CD8-positive, alpha-beta memory T cell (primary cell): Measurements from ENCODE around the gene ARID5A. TPM values are rescaled to one million over a fixed set of nuclear protein-coding genes. Genes with fewer than 3 reads are reported as not detected.
A peak's percentile ranks its signal among the peaks of the same experiment; 100 is the strongest.

Experiments used
- CTCF ChIA-PET: fragments of 350-600 bp; sonication (Branson Sonifier 250); formaldehyde crosslinking; loops from one replicate; lab custom pipeline; 2021; ENCODE audit warnings: antibody characterized with exemption; lab: Charles Lee
- POLR2A ChIA-PET: fragments of 350-600 bp; sonication (Branson Sonifier 250); formaldehyde crosslinking; loops from one replicate; lab custom pipeline; 2021; ENCODE audit warnings: antibody characterized with exemption; lab: Charles Lee
- DNase-seq, 5 donors: peaks; one replicate each; pipeline versions ENCODE4 v3.0.0 to v3.0.0-alpha.2; 2020 to 2022; ENCODE audit warnings: mixed read lengths in 1 of 5
- H3K27ac ChIP-seq: one replicate; pipeline ENCODE4 v1.7.0; 2013; ENCODE audit warnings: low read depth, mild to moderate bottlenecking, low read length, moderate library complexity
- H3K27me3 ChIP-seq: 2 replicates; pipeline ENCODE4 v1.7.0; 2013; ENCODE audit warnings: low read length, mild to moderate bottlenecking; ENCODE audit not compliant: insufficient read depth, poor library complexity, severe bottlenecking
- H3K36me3 ChIP-seq: 2 replicates; pipeline ENCODE4 v1.7.0; 2013; ENCODE audit warnings: mild to moderate bottlenecking, low read length, moderate library complexity; ENCODE audit not compliant: insufficient read depth
- H3K4me1 ChIP-seq: 2 replicates; pipeline ENCODE4 v1.7.0; 2013; ENCODE audit warnings: mild to moderate bottlenecking, low read length, moderate library complexity; ENCODE audit not compliant: insufficient read depth
- H3K4me3 ChIP-seq: 2 replicates; pipeline ENCODE4 v1.7.0; 2013; ENCODE audit warnings: mild to moderate bottlenecking, low read length
- H3K9me3 ChIP-seq: 2 replicates; pipeline ENCODE4 v1.7.0; 2013; ENCODE audit warnings: mild to moderate bottlenecking, low read length
- H3K27ac Mint-ChIP-seq, 8 donors: one replicate each; pipeline ENCODE4 v1.8.0; 2020 to 2021; ENCODE audit warnings: mixed read lengths in 8 of 8, mild to moderate bottlenecking in 6 of 8, inconsistent platforms in 3 of 8, moderate library complexity in 3 of 8
- H3K27me3 Mint-ChIP-seq, 2 donors: one replicate each; pipeline ENCODE4 v1.8.0; 2020 to 2021; ENCODE audit warnings: mixed read lengths in 2 of 2, mild to moderate bottlenecking in 1 of 2, moderate library complexity in 1 of 2
- H3K36me3 Mint-ChIP-seq, 3 donors: one replicate each; pipeline ENCODE4 v1.8.0; 2020 to 2021; ENCODE audit warnings: mixed read lengths in 3 of 3, inconsistent platforms in 1 of 3, mild to moderate bottlenecking in 1 of 3
- H3K4me1 Mint-ChIP-seq, 3 donors: one replicate each; pipeline ENCODE4 v1.8.0; 2020 to 2021; ENCODE audit warnings: mixed read lengths in 3 of 3, inconsistent platforms in 1 of 3, mild to moderate bottlenecking in 1 of 3
- H3K4me3 Mint-ChIP-seq, 7 donors: one replicate each; pipeline ENCODE4 v1.8.0; 2020 to 2021; ENCODE audit warnings: mixed read lengths in 7 of 7, mild to moderate bottlenecking in 6 of 7, moderate library complexity in 4 of 7, inconsistent platforms in 2 of 7
- H3K9me3 Mint-ChIP-seq, 5 donors: one replicate each; pipeline ENCODE4 v1.8.0; 2020 to 2022; ENCODE audit warnings: mixed read lengths in 5 of 5, mild to moderate bottlenecking in 3 of 5, moderate library complexity in 2 of 5, inconsistent platforms in 1 of 5
- polyA plus RNA-seq: library from polyadenylated mRNA; unstranded; fragments of 300-500 nt; fragmentation: Illumina TruSeq; gene quantifications from one replicate; pipeline ENCODE4 v1.2.3, GENCODE V29; 2021
- total RNA-seq, 2 experiments: library from RNA; stranded (reverse); gene quantifications; one replicate each; pipeline ENCODE4 v1.2.3, GENCODE V29; 2021

The ARID5A gene
- total and polyA plus RNA-seq, 3 experiments from 2014 or later: 84.0 to 147 (median 146) TPM

DNA sequence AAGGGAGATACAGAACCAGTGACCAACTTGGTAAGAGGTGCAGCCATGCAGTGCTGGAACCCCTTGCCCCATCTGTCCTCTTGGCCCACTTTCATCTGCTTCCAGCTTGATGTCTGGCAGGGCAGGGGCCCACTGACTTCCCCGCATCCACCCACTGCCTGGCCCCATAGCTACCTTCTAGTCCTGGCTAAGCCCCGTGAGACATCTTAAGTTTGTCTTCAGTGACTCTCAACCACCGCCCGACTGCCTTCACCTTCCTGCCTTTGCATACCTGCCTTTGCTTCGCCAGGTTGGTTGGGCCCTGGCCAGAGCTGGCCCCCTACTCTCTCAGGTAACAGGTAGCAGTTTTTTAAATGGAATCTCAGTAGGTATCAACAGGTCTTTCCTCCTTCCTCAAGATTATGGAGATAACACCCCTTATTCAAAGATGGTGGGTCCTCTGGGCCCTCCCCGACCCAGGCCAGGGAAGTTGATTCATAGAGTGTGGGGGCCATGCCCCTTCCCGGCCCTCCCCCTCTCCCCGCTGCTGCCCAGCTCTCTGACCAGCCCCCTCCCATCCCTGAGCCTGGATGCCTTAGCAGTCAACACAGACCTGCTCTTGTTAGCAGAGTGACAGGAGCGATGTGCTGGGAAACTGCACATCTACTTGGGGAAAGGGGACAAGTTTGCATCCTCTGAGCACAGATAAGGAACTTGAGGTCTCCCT is 2.8 kb downstream of the ARID5A start:
- Mint-ChIP-seq H3K36me3 (peaks cover 0 to 61% (median 6%) of the 10 kb centered on the region in 3 donors), H3K4me3 (peak overlapping the region; percentile 86 to 98 (median 97)), H3K9me3 (peaks cover 0 to 2% (median 0%) of the 10 kb centered on the region in 5 donors), H3K27ac (peak overlapping the region; percentile 96 to 100 (median 98)), H3K27me3 (peaks cover 0 to 10% of the 10 kb centered on the region in 2 donors), H3K4me1 (peaks cover 54 to 71% (median 56%) of the 10 kb centered on the region in 3 donors)
- Histone ChIP-seq H3K27me3 (no peaks in the 10 kb centered on the region), H3K4me3 (peak overlapping the region; percentile 99), H3K4me1 (peaks cover 55% of the 10 kb centered on the region), H3K36me3 (peaks cover 5% of the 10 kb centered on the region), H3K27ac (peak overlapping the region; percentile 92), H3K9me3 (no peaks in the 10 kb centered on the region)
- DNase-seq: no peak
- POLR2A ChIA-PET: interaction anchor here (0.8 to 6.1 kb wide), 9 partner anchors 8 to 235 kb away, joined by 3 to 71 read pairs (median 7); no protein-coding TSS in a partner anchor
- CTCF ChIA-PET: interaction anchor here (1.1 to 6.3 kb wide), 8 partner anchors 8 to 261 kb away, joined by 3 to 71 read pairs (median 11); no protein-coding TSS in a partner anchor

DNA sequence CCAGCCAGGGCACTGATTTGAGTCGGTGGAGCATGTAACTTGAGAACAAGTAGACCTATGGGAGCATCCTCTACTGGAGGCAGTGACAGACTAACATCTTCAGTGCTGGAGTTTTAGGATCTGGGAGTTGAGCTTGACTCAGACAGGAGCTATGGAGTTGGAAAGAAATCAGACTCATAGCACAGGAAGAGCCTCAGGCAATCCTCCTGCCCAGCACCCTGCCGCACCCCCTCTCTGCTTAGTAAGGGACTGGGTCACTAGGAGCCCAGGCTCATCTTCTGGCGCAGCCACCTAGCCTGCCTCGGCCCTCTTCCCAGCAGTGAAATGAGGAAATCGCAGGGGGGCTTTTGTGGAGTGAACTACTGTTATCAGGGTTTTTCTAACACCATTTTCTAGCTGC is 3.6 kb downstream of the ARID5A start:
- peaks cover 63% of the 10 kb centered on the region for H3K4me1 ChIP-seq
- H3K27ac ChIP-seq: no peak overlapping the region
- ChIA-PET CTCF (interaction anchor here (1.1 to 6.3 kb wide), 6 partner anchors 13 to 136 kb away, joined by 3 to 71 read pairs (median 10); no protein-coding TSS in a partner anchor), POLR2A (interaction anchor here (0.6 to 6.1 kb wide), 4 partner anchors 9 to 347 kb away, joined by 3 to 71 read pairs (median 27); no protein-coding TSS in a partner anchor)
- DNase-seq: no peak
- H3K27ac Mint-ChIP-seq: peak overlapping the region; percentile 80 to 100 (median 98)
- peak overlapping the region; percentile 55 to 98 (median 97) for H3K4me3 Mint-ChIP-seq
- no peaks in the 10 kb centered on the region for H3K9me3 ChIP-seq
- peaks cover 0 to 10% of the 10 kb centered on the region in 2 donors for H3K27me3 Mint-ChIP-seq
- peaks cover 5% of the 10 kb centered on the region for H3K36me3 ChIP-seq
- H3K36me3 Mint-ChIP-seq: peaks cover 0 to 67% (median 9%) of the 10 kb centered on the region in 3 donors
- H3K4me3 ChIP-seq: peak overlapping the region; percentile 99
- no peaks in the 10 kb centered on the region for H3K27me3 ChIP-seq
- H3K4me1 Mint-ChIP-seq: peaks cover 61 to 76% (median 61%) of the 10 kb centered on the region in 3 donors
- peaks cover 0 to 2% (median 0%) of the 10 kb centered on the region in 5 donors for H3K9me3 Mint-ChIP-seq

DNA sequence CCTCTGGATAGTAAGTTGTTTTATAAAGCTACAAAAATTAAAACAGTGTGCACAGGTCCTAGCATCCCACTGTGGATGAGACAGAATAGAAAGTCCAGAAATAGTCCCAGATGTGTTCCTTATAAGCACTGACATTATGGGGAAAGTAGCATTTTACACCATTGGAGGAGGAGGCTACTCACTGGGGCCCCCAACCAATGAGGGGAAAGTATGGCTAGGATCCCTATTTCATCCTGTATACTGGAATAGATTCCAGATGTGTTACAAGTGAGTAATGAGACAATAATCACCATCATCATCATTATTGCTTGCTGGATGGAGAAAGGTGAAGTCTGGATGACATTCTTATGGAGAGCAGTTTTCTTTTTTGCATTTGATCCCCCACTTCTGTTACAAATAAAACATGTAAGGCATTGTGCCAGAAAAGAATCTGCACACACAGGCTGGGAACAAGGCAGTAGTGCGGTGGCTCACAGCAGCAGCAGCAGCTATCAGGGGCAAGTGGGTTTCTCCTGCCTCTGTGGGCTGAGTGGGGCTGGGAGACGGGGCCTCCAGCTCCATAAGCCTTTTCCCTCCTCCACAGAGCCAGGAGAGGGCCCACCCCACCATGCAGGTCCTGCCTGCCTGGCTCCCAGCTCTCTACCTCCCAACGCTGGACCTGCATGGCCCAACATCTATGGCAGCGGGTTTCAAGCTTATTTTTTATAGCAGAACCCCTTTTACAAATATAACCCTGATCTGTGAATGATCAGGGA is 5.0 kb downstream of the ARID5A start:
- no peak overlapping the region for H3K4me3 ChIP-seq
- H3K9me3 Mint-ChIP-seq: peaks cover 0 to 2% (median 0%) of the 10 kb centered on the region in 5 donors
- ChIA-PET POLR2A (interaction anchor here (5.6 kb wide), 1 partner anchor 12 kb away, joined by 51 read pairs; no protein-coding TSS in a partner anchor), CTCF (interaction anchor here (0.8 to 6.3 kb wide), 6 partner anchors 10 to 237 kb away, joined by 3 to 71 read pairs (median 6); no protein-coding TSS in a partner anchor)
- H3K4me1 ChIP-seq: peaks cover 67% of the 10 kb centered on the region
- no peaks in the 10 kb centered on the region for H3K9me3 ChIP-seq
- H3K4me3 Mint-ChIP-seq: peak overlapping the region in 1 of 7 donors; percentile 12
- H3K36me3 Mint-ChIP-seq: peaks cover 0 to 79% (median 14%) of the 10 kb centered on the region in 3 donors
- peaks cover 5% of the 10 kb centered on the region for H3K36me3 ChIP-seq
- DNase-seq: no peak
- H3K27me3 ChIP-seq: no peaks in the 10 kb centered on the region
- peak overlapping the region in 3 of 8 donors; percentile 13 to 66 (median 29) for H3K27ac Mint-ChIP-seq
- H3K27me3 Mint-ChIP-seq: peaks cover 0 to 10% of the 10 kb centered on the region in 2 donors
- no peak overlapping the region for H3K27ac ChIP-seq
- H3K4me1 Mint-ChIP-seq: peaks cover 68 to 78% (median 76%) of the 10 kb centered on the region in 3 donors

- DNase-seq: no peak
- ChIA-PET CTCF (interaction anchor here (0.8 to 6.3 kb wide), 3 partner anchors 11 to 135 kb away, joined by 3 to 71 read pairs (median 9); no protein-coding TSS in a partner anchor), POLR2A (interaction anchor here (0.9 kb wide), 1 partner anchor 217 kb away, joined by 3 read pairs; the partner anchor contains the start of gene ITPRIPL1)
- H3K4me3 Mint-ChIP-seq: peak overlapping the region in 3 of 7 donors; percentile 6 to 29 (median 18)
- H3K4me1 Mint-ChIP-seq: peaks cover 73 to 87% (median 85%) of the 10 kb centered on the region in 3 donors
- Histone ChIP-seq H3K4me3 (no peak overlapping the region), H3K36me3 (peaks cover 5% of the 10 kb centered on the region), H3K4me1 (peaks cover 75% of the 10 kb centered on the region), H3K27me3 (no peaks in the 10 kb centered on the region), H3K27ac (no peak overlapping the region), H3K9me3 (no peaks in the 10 kb centered on the region)
- no peaks in the 10 kb centered on the region for H3K9me3 Mint-ChIP-seq
- peaks cover 0 to 82% (median 14%) of the 10 kb centered on the region in 3 donors for H3K36me3 Mint-ChIP-seq
- H3K27me3 Mint-ChIP-seq: peaks cover 0 to 7% of the 10 kb centered on the region in 2 donors
- H3K27ac Mint-ChIP-seq: peak overlapping the region in 3 of 8 donors; percentile 16 to 70 (median 60)
These were observed 5.9 kb downstream of the ARID5A start for GRCh38 chr2:96542357-96542977.

DNA sequence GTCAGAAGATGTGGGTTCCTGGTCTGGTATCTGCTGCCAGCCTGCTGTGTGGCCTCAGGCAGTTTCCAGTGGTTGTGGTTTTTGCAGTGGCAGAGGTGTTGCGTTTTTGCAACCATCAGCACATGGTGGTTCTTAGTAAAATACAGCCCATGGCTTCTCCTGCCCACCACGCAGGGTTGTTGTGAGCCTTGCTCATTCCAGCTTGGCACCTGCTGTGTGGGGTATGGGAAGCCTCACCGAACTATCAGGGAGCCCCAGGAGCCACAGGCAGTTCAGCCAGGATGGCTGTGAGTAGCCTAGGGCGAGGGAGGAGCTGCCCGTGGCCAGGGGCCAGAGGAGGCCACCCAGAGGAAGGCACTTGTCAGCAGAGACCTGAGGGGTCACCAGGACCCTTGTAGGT is 9.8 kb downstream of the ARID5A start:
- Mint-ChIP-seq H3K27ac (peak overlapping the region in 7 of 8 donors; percentile 38 to 94 (median 82)), H3K9me3 (no peaks in the 10 kb centered on the region), H3K4me1 (peaks cover 51 to 67% (median 63%) of the 10 kb centered on the region in 3 donors), H3K27me3 (no peaks in the 10 kb centered on the region), H3K36me3 (peaks cover 0 to 80% (median 14%) of the 10 kb centered on the region in 3 donors), H3K4me3 (peak overlapping the region in 6 of 7 donors; percentile 62 to 81 (median 72))
- no peaks in the 10 kb centered on the region for H3K27me3 ChIP-seq
- H3K27ac ChIP-seq: no peak overlapping the region
- POLR2A ChIA-PET: interaction anchor here (2.9 kb wide), 1 partner anchor 8 kb away, joined by 15 read pairs; the partner anchor contains the start of gene ARID5A
- peaks cover 54% of the 10 kb centered on the region for H3K4me1 ChIP-seq
- H3K36me3 ChIP-seq: peaks cover 23% of the 10 kb centered on the region
- CTCF ChIA-PET: interaction anchor here (0.9 to 3.3 kb wide), 2 partner anchors 8 to 139 kb away, joined by 3 to 11 read pairs; no protein-coding TSS in a partner anchor
- no peak for DNase-seq
- H3K4me3 ChIP-seq: no peak overlapping the region
- H3K9me3 ChIP-seq: no peaks in the 10 kb centered on the region

- Mint-ChIP-seq H3K27ac (peak overlapping the region in 7 of 8 donors; percentile 18 to 94 (median 82)), H3K4me3 (peak overlapping the region in 4 of 7 donors; percentile 63 to 81 (median 74)), H3K36me3 (peaks cover 0 to 80% (median 12%) of the 10 kb centered on the region in 3 donors), H3K9me3 (no peaks in the 10 kb centered on the region), H3K4me1 (peaks cover 48 to 62% (median 58%) of the 10 kb centered on the region in 3 donors), H3K27me3 (no peaks in the 10 kb centered on the region)
- no peaks in the 10 kb centered on the region for H3K27me3 ChIP-seq
- POLR2A ChIA-PET: interaction anchor here (2.9 kb wide), 1 partner anchor 9 kb away, joined by 15 read pairs; the partner anchor contains the start of gene ARID5A
- H3K9me3 ChIP-seq: no peaks in the 10 kb centered on the region
- peak in 2 of 5 donors; percentile 20 to 38 for DNase-seq
- H3K4me3 ChIP-seq: no peak overlapping the region
- H3K36me3 ChIP-seq: peaks cover 23% of the 10 kb centered on the region
- CTCF ChIA-PET: interaction anchor here (0.9 to 3.3 kb wide), 2 partner anchors 8 to 139 kb away, joined by 3 to 11 read pairs; no protein-coding TSS in a partner anchor
- peaks cover 54% of the 10 kb centered on the region for H3K4me1 ChIP-seq
- no peak overlapping the region for H3K27ac ChIP-seq
These were observed 10.2 kb downstream of the ARID5A start for GRCh38 chr2:96546797-96547196.
